Measurements from ENCODE around the gene TRIM9. TPM values are rescaled to one million over a fixed set of nuclear protein-coding genes. Genes with fewer than 3 reads are reported as not detected.

TRIM9 gene
- total and polyA plus RNA-seq, 2 experiments from 2014 or later, result 4.4 to 6.2 TPM

GRCh38 chr14:51014625-51015024 lies 80.3 kb downstream of the TRIM9 start:
- Mint-ChIP-seq H3K9me3 (peaks cover 7% of the 10 kb centered on the region), H3K4me1 (no peaks in the 10 kb centered on the region; the same call in 2 of the 3 replicates), H3K4me3 (no peak overlapping the region), H3K36me3 (ENCODE audit: low read depth) (peaks cover 10% of the 10 kb centered on the region; the same call in 2 of the 3 replicates), H3K27ac (no peak overlapping the region; the same call in 1 of the 2 replicates), H3K27me3 (ENCODE audit: insufficient read depth, low read depth, poor library complexity) (no peaks in the 10 kb centered on the region)
- 0 out of 2 replicates have a peak, but pooled peaks cover 3% of the 10 kb centered on the region for H3K9me2 ChIP-seq (ENCODE audit: insufficient read depth)
- DNase-seq (ENCODE audit: low spot score) (no peak), ATAC-seq (no peak)
- H4K20me1 ChIP-seq (replicated peaks; ENCODE audit: insufficient read depth), result no peaks in the 10 kb centered on the region
- H3F3A ChIP-seq (replicated peaks; ENCODE audit: low read depth), result no peaks in the 10 kb centered on the region
- no peak overlapping the region for H3K4me2 ChIP-seq
- no peaks in the 10 kb centered on the region for H3K36me3 ChIP-seq (ENCODE audit: insufficient read depth)
- TF ChIP-seq CREB1 (CRISPR knock-in tag; IDR thresholded peaks at IDR 0.05; ENCODE audit: low read depth) (no peak), ZNF462 (CRISPR knock-in tag; IDR thresholded peaks at IDR 0.05) (no peak), ZNF114 (CRISPR knock-in tag; IDR thresholded peaks at IDR 0.05) (no peak), NANOG (IDR thresholded peaks at IDR 0.05; ENCODE audit: borderline replicate concordance) (no peak), CTCF (conservative IDR thresholded peaks at IDR 0.05; ENCODE audit: low read depth in 2 of 2) (no peak), STAT1 (IDR thresholded peaks at IDR 0.05; ENCODE audit: unreplicated experiment) (no peak), POLR2AphosphoS5 (IDR thresholded peaks at IDR 0.05; ENCODE audit: low read depth) (no peak), EZH2phosphoT487 (IDR thresholded peaks at IDR 0.05; ENCODE audit: unreplicated experiment) (no peak), EZH2 (IDR thresholded peaks at IDR 0.05; ENCODE audit: low read depth, unreplicated experiment) (no peak), ZNF331 (CRISPR knock-in tag; IDR thresholded peaks at IDR 0.05; ENCODE audit: low read depth) (no peak)
- H3K4me1 ChIP-seq (ENCODE audit: insufficient read depth), result no peaks in the 10 kb centered on the region
- no peak overlapping the region for H2AFZ ChIP-seq
- H3K27me3 ChIP-seq (ENCODE audit: insufficient read depth), result no peaks in the 10 kb centered on the region
- H3K27ac ChIP-seq (ENCODE audit: low read depth), result no peak overlapping the region
- H3K4me3 ChIP-seq, result no peak overlapping the region
- H3K79me2 ChIP-seq (replicated peaks; ENCODE audit: insufficient read depth), result no peaks in the 10 kb centered on the region
